ENCODE data around the gene VSTM2L.

VSTM2L gene

GRCh38 chr20:37879843-37880242 is 23.1 kb upstream of the VSTM2L start:
- DNase-seq, result no peak

- DNase-seq, result peak; percentile 29
These were observed 22.0 kb upstream of the VSTM2L start for GRCh38 chr20:37880726-37881591.

GRCh38 chr20:37881601-37882343 is 21.2 kb upstream of the VSTM2L start:
- DNase-seq, result no peak

GRCh38 chr20:37882961-37883712 is 19.8 kb upstream of the VSTM2L start:
- DNase-seq, result no peak

GRCh38 chr20:37885042-37885441 is 17.9 kb upstream of the VSTM2L start:
- no peak for DNase-seq

- no peak for DNase-seq
These were observed 17.1 kb upstream of the VSTM2L start for GRCh38 chr20:37885593-37886503.

- peak; percentile 56 for DNase-seq
These were observed 16.1 kb upstream of the VSTM2L start for GRCh38 chr20:37886851-37887297.

GRCh38 chr20:37888641-37889040 is 14.3 kb upstream of the VSTM2L start:
- no peak for DNase-seq

- no peak for DNase-seq
These were observed 12.8 kb upstream of the VSTM2L start for GRCh38 chr20:37890108-37890507.

GRCh38 chr20:37890643-37891042 is 12.3 kb upstream of the VSTM2L start:
- no peak for DNase-seq

- DNase-seq, result peak; percentile 36
These were observed 10.9 kb upstream of the VSTM2L start for GRCh38 chr20:37892001-37892400.

GRCh38 chr20:37893566-37894241 is 9.2 kb upstream of the VSTM2L start:
- no peak for DNase-seq

GRCh38 chr20:37894454-37894853 is 8.5 kb upstream of the VSTM2L start:
- no peak for DNase-seq

- DNase-seq, result no peak
These were observed 7.8 kb upstream of the VSTM2L start for GRCh38 chr20:37895166-37895565.

GRCh38 chr20:37896932-37897548 is 5.9 kb upstream of the VSTM2L start:
- DNase-seq, result no peak

- no peak for DNase-seq
These were observed 4.5 kb upstream of the VSTM2L start for GRCh38 chr20:37898233-37899104.

GRCh38 chr20:37899105-37900045 is 3.6 kb upstream of the VSTM2L start:
- DNase-seq, result no peak

GRCh38 chr20:37901240-37901639 is 1.7 kb upstream of the VSTM2L start:
- no peak for DNase-seq

Data from NCI-H2029 (cell line).